Panc1 (cell line): Measurements from ENCODE around the gene KCNMA1. TPM values are rescaled to one million over a fixed set of nuclear protein-coding genes. Genes with fewer than 3 reads are reported as not detected.

Source experiments
- ATAC-seq: fragments of 200-7000 bp; cut with Tn5 transposase; 2 replicates; pipeline ENCODE4 v1.9.1; 2020; ENCODE audit warnings: mild to moderate bottlenecking, moderate library complexity
- BruUV-seq: library from RNA; stranded (reverse); fragments of 400-500 nt; replicated peaks from 2 replicates; lab custom pipeline; 2021; lab: Mats Ljungman, UMichigan
- CTCF ChIA-PET: fragments of 300-600 bp; sonication (Branson Sonifier 250); formaldehyde crosslinking; loops from one replicate; lab custom pipeline; 2022; ENCODE audit warnings: antibody characterized with exemption; lab: Charles Lee
- POLR2A ChIA-PET: fragments of 300-600 bp; sonication (Branson Sonifier 250); formaldehyde crosslinking; loops from one replicate; lab custom pipeline; 2022; ENCODE audit warnings: antibody characterized with exemption; lab: Charles Lee
- DNase-seq: peaks from one replicate; pipeline ENCODE4 v3.0.0-alpha.2; 2010; ENCODE audit warnings: low read depth, low spot score
- H3K27ac ChIP-seq: 2 replicates; pipeline ENCODE4 v1.5.1; 2011; ENCODE audit warnings: mild to moderate bottlenecking, low read length, inconsistent platforms
- H3K27me3 ChIP-seq: fragments of 200-500 bp; sonication (Bioruptor generic); 2 replicates; pipeline ENCODE4 v1.6.0; 2014; ENCODE audit warnings: low read length, inconsistent platforms; ENCODE audit not compliant: control insufficient read depth, insufficient read depth
- H3K36me3 ChIP-seq: fragments of 200-500 bp; sonication (Bioruptor generic); 2 replicates; pipeline ENCODE4 v1.5.1; 2014; ENCODE audit warnings: inconsistent platforms, mild to moderate bottlenecking, low read length, moderate library complexity; ENCODE audit not compliant: control insufficient read depth, insufficient read depth
- H3K4me1 ChIP-seq: 2 replicates; pipeline ENCODE4 v1.5.1; 2011; ENCODE audit warnings: inconsistent platforms, mild to moderate bottlenecking, low read length, moderate library complexity; ENCODE audit not compliant: control insufficient read depth, insufficient read depth
- H3K4me3 ChIP-seq, 2 experiments: 2 replicates each; pipeline ENCODE4 v1.5.1; 2011 to 2012; ENCODE audit warnings: low read depth in 2 of 2, low read length in 2 of 2, mild to moderate bottlenecking in 2 of 2, inconsistent platforms in 1 of 2, moderate library complexity in 1 of 2
- H3K9me3 ChIP-seq: fragments of 200-500 bp; sonication (Bioruptor generic); 2 replicates; pipeline ENCODE4 v1.5.1; 2014; ENCODE audit warnings: low read depth, mild to moderate bottlenecking, inconsistent platforms, low read length, moderate library complexity; ENCODE audit not compliant: control insufficient read depth, insufficient read depth
- CTCF ChIP-seq: fragments of 450-650 bp; IDR thresholded peaks from 2 replicates; pipeline ENCODE4 v1.5.1; 2017; ENCODE audit warnings: mild to moderate bottlenecking
- POLR2AphosphoS5 ChIP-seq: IDR thresholded peaks from 2 replicates; pipeline ENCODE4 v1.6.1; 2012; ENCODE audit warnings: mild to moderate bottlenecking, low read depth, low read length, moderate library complexity
- REST ChIP-seq, 2 experiments: IDR thresholded peaks; 2 replicates each; pipeline ENCODE4 v1.6.1; 2011 to 2012; ENCODE audit warnings: low read depth in 2 of 2, control low read depth in 1 of 2, low read length in 1 of 2, mild to moderate bottlenecking in 1 of 2, moderate library complexity in 1 of 2; ENCODE audit not compliant: insufficient read depth in 1 of 2
- SIN3A ChIP-seq: IDR thresholded peaks from 2 replicates; pipeline ENCODE4 v1.6.1; 2012; ENCODE audit warnings: low read depth, mild to moderate bottlenecking, low read length, moderate library complexity, borderline replicate concordance; ENCODE audit not compliant: insufficient read depth
- TCF7L2 ChIP-seq: IDR thresholded peaks from 2 replicates; pipeline ENCODE4 v1.6.1; 2011; ENCODE audit warnings: mild to moderate bottlenecking, low read depth, low read length, inconsistent platforms
- in situ Hi-C: cut with HindIII; loops from 2 replicates; pipeline ENCODE4 v1.10.0; 2016; ENCODE audit warnings: low sequenced_read_pairs, low pct_unique_long_range_greater_than_20kb
- intact Hi-C: fragments of 100-400 bp; cut with micrococcal nuclease; formaldehyde crosslinking; loops from one replicate; pipeline ENCODE4 v1.10.0; 2022; ENCODE audit not compliant: unreplicated experiment
- total RNA-seq: library from RNA; stranded (reverse); gene quantifications from one replicate; pipeline ENCODE4 v1.2.1, GENCODE V29; 2021; ENCODE audit not compliant: unreplicated experiment

The KCNMA1 gene
- total RNA-seq, 1 experiment from 2014 or later = 91.9 TPM

- CTCF ChIA-PET = no interaction called here
- no peak overlapping the region for H3K4me3 ChIP-seq
- in situ Hi-C loops (no loop called here), intact Hi-C loops (no loop called here)
- TF ChIP-seq CTCF (no peak), SIN3A (no peak), TCF7L2 (peak; percentile 71), REST (IDR thresholded peaks at IDR 0.05; ENCODE audit: insufficient read depth in 1 of 2, low read depth in 2 of 2, low read length in 1 of 2) (no peak; a peak in 1 of 4 replicates), POLR2AphosphoS5 (peak; percentile 72)
- H3K27me3 ChIP-seq = no peaks in the 10 kb centered on the region
- no TSS peak for BruUV-seq
- DNase-seq = peak; percentile 99
- ATAC-seq = peak; percentile 99
- H3K27ac ChIP-seq = peak overlapping the region; percentile 73
- POLR2A ChIA-PET = no interaction called here
- peaks cover 33% of the 10 kb centered on the region for H3K4me1 ChIP-seq
- no peaks in the 10 kb centered on the region for H3K36me3 ChIP-seq
- no peaks in the 10 kb centered on the region for H3K9me3 ChIP-seq
Observed at GRCh38 chr10:77350711-77351119, 286.9 kb downstream of the KCNMA1 start.

GRCh38 chr10:77350134-77350533 lies 287.5 kb downstream of the KCNMA1 start:
- no peak overlapping the region for H3K4me3 ChIP-seq
- no peaks in the 10 kb centered on the region for H3K27me3 ChIP-seq
- intact Hi-C loops = no loop called here
- peaks cover 30% of the 10 kb centered on the region for H3K4me1 ChIP-seq
- DNase-seq (no peak), ATAC-seq (no peak; the same call in 1 of the 2 replicates)
- no peaks in the 10 kb centered on the region for H3K9me3 ChIP-seq
- ChIA-PET CTCF (no interaction called here), POLR2A (no interaction called here)
- TF ChIP-seq SIN3A (no peak), POLR2AphosphoS5 (no peak), TCF7L2 (no peak), REST (IDR thresholded peaks at IDR 0.05; ENCODE audit: insufficient read depth in 1 of 2, low read depth in 2 of 2, low read length in 1 of 2) (no peak), CTCF (no peak)
- H3K27ac ChIP-seq = peak overlapping the region; percentile 73
- no TSS peak for BruUV-seq
- H3K36me3 ChIP-seq = no peaks in the 10 kb centered on the region
- in situ Hi-C loops = no loop called here
